ENCODE measurements around the gene ST3GAL4. TPM values are rescaled to one million over a fixed set of nuclear protein-coding genes. Genes with fewer than 3 reads are reported as not detected.
A peak's percentile ranks its signal among the peaks of the same experiment; 100 is the strongest.
"Not testable (repeated sequence)": the region's sequence is repeated elsewhere in the genome, so short reads cannot be mapped to it uniquely, and the experiment has no call there.

ST3GAL4 gene
- total RNA-seq, 1 experiment from 2014 or later: 198 TPM

DNA sequence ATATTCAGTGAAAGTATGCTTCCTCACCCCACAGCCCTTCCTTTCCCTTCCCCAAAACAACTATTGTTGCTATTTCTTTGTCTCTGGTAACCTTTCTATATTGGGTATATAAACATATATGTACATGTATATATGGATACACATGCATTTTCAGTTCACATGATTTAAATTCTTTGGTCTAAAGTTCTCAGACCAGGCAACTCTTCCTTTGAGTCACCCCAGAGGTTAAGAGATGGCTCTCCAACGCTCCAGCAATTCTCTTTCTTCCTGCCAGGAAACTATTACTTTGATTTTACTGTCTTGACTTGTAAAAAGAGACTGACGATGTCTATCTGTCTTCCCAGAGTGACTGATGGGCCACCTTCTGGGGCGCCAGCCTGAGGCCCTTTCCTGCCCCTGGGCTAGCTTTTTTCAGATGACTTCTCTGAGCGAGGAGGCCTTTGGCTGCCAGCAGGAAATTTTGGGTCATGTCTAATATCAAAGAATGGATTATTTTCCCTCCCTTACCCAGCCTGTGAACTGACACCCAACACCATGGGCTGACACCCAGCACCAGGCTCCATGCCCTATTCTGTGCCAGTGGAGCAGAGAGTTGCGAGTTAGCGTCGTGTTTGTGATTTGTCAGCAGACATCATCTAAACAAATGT is 14.4 kb upstream of the ST3GAL4 start:
- no peak for DNase-seq (ENCODE audit: low read depth, low spot score)
- in situ Hi-C loops (cut with HindIII; ENCODE audit: low pct_unique_long_range_greater_than_20kb, low sequenced_read_pairs): no loop called here

DNA sequence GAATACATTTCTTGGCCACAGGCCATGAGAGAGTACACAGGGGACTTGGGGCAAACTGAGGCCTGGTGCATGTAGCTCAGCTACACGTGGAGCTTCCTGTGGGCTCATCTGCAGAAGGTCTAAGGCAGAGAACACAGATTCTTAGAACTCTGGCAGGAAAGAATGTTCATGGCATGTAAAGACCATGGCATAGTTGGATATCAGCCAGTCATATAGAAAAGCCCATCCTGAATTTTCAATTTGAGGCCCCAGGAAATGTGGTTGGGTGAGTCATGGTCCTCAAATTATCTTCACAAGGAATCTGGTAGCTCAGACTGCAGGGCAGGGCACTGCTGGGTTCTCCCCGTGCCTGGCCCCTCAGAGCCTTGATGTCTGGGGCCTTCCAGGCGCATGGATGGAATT is 13.7 kb upstream of the ST3GAL4 start:
- in situ Hi-C loops (cut with HindIII; ENCODE audit: low pct_unique_long_range_greater_than_20kb, low sequenced_read_pairs): no loop called here
- no peak for DNase-seq (ENCODE audit: low read depth, low spot score)

DNA sequence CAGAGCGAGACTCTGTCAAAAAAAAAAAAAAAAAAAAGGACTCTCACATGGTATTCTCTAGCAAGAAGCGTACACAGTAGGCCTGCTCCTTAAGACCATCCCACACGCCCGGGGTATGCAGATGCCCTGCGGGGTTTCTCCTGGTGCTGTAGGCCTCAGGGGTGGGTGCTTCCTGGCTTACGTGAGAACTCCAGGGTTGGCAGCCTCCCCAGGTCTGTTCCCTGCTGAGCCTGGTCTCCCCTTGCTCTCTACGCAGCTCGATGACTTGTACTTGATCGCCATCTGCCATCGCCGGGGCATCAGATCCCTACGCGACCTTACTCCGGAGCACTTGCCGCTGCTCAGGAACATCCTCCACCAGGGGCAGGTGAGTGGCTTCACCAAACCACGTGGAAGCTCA is 12.4 kb upstream of the ST3GAL4 start:
- in situ Hi-C loops (cut with HindIII; ENCODE audit: low pct_unique_long_range_greater_than_20kb, low sequenced_read_pairs): no loop called here
- no peak for DNase-seq (ENCODE audit: low read depth, low spot score)

DNA sequence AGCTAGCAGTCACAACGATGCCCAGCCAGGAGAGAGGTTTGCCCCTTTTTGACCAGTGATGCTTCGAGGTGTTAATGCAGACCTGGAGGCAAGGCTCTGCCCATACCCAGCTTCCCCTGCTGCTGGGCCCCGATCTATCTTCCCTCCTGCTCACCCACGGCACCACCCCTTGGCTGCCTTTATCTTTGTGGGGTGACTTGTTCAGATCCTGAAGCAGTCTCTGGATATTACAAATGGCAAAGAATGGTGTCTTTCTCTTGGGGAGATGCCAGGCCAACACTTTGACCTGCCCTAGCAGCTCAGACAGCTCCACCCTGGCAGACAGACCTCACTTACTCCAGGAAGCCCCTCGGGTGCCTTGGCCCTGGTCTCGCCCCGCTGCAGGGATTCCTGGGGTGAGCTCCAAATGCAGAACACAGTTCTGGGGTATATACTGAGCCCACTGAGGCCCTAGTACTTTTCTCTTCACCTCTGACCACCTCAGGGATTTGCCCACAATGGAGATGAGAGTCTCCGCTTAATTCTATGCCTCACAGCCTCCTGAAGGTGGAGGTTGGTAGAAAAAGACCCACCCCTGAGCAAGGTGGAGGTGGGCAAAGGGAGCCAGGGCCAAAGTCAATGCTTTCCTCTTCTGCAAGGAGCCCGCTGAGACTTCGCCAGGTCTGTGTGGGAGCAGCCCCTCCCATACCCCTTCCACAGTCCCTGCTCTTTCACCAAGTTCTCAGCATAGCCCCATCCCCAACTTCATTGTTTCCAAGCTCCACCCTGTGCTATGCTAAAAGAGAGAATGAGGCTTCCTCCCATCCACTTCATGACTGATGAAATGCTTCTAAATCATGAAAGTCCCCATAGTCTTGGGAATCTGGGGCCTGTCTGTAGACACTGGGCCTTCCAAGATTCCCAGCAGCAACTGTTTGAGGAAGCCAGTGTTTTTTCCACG is 11.1 kb upstream of the ST3GAL4 start:
- in situ Hi-C loops (cut with HindIII; ENCODE audit: low pct_unique_long_range_greater_than_20kb, low sequenced_read_pairs): no loop called here
- no peak for DNase-seq (ENCODE audit: low read depth, low spot score)

DNA sequence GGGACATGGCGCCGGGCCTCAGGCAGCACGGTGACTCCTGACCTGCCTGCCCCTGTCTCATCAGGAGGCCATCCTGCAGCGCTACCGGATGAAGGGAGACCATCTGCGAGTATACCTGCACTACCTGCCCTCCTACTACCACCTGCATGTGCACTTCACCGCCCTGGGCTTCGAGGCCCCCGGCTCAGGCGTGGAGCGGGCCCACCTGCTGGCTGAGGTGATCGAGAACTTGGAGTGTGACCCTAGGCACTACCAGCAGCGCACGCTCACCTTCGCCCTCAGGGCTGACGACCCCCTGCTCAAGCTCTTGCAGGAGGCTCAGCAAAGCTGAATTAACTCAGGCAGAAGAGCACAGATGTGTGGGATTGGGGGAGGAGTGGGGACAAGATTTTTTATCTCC is 10.2 kb upstream of the ST3GAL4 start:
- DNase-seq (ENCODE audit: low read depth, low spot score): no peak

DNA sequence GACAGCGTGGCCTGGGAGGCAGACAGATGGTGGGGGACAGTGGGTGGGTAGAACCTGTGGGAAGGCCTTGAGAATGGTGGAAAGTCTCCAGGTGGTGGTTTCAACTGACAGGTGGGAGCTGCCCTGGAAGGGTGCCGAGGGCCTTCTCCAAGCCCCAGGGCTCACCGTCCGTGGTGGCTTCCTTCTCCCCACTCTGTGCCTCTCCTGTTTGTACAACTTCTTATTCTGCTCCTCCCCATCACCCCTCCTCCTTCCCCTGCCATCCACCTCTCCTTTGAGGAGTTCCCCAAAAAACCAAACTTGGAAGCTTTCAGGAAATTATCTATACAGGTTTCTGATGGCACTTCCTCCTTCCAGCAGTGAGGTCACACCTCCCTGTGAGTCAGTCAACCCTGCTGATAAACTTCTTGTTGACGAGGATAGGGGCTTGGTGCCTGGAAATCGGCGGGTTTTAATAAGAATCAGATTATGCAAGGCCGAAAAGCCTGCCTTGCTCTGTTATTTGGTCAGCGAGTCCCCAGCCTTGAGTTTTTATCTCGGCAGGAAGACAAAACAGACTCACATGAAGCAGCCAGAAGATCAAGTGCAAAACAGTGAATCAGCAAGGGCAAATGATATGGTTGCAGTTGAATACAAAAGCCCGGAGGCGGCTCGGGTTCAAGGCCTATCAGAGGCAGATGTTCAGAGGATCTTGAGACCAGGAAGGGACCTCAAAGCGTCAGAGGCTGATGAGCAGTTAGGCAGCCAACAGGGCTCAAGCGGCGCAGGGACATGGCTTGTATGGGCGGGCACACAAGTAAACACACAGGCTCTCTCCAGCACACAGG is 9.5 kb upstream of the ST3GAL4 start:
- DNase-seq (ENCODE audit: low read depth, low spot score): no peak
- in situ Hi-C loops (cut with HindIII; ENCODE audit: low pct_unique_long_range_greater_than_20kb, low sequenced_read_pairs): no loop called here

More for the DNA sequence above, 10.2 kb upstream of the ST3GAL4 start:
- in situ Hi-C loops (cut with HindIII; ENCODE audit: low pct_unique_long_range_greater_than_20kb, low sequenced_read_pairs): no loop called here

DNA sequence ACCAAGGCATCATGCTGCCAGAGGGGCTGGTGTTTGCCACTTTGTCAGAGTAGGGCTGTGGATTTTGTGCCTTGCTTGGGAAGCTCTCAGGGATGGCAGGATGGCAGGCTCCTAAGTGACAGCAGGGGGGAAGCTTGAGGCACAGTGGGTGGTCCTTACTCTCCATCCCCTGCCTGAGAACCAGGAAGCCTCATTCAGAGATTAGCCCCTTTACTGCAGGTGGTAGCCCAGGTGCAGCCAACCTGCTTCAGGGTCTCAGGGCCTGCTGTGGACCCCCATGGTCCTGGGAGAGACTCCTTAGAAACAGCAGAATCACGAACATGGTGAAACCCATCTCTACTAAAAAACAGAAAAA is 8.9 kb upstream of the ST3GAL4 start:
- DNase-seq (ENCODE audit: low read depth, low spot score): no peak
- in situ Hi-C loops (cut with HindIII; ENCODE audit: low pct_unique_long_range_greater_than_20kb, low sequenced_read_pairs): no loop called here

DNA sequence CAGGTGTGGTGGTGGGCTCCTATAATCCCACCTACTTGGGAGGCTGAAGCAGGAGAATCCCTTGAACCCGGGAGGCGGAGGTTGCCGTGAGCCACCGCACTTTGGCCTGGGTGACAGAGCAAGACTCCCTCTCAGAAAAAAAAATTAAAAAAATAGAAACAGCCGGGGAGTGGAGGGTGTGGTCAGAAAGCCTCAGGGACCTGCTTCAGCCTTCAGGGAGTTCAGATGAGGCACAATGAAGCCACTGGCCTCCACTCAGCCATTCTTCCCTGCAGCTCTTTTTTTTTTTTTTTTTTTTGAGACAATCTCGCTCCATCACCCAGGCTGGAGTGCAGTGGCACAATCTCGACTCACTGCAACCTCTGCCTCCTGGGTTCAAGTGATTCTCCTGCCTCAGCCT is 8.5 kb upstream of the ST3GAL4 start:
- DNase-seq (ENCODE audit: low read depth, low spot score); in situ Hi-C loops (cut with HindIII; ENCODE audit: low pct_unique_long_range_greater_than_20kb, low sequenced_read_pairs): not testable (repeated sequence)

DNA sequence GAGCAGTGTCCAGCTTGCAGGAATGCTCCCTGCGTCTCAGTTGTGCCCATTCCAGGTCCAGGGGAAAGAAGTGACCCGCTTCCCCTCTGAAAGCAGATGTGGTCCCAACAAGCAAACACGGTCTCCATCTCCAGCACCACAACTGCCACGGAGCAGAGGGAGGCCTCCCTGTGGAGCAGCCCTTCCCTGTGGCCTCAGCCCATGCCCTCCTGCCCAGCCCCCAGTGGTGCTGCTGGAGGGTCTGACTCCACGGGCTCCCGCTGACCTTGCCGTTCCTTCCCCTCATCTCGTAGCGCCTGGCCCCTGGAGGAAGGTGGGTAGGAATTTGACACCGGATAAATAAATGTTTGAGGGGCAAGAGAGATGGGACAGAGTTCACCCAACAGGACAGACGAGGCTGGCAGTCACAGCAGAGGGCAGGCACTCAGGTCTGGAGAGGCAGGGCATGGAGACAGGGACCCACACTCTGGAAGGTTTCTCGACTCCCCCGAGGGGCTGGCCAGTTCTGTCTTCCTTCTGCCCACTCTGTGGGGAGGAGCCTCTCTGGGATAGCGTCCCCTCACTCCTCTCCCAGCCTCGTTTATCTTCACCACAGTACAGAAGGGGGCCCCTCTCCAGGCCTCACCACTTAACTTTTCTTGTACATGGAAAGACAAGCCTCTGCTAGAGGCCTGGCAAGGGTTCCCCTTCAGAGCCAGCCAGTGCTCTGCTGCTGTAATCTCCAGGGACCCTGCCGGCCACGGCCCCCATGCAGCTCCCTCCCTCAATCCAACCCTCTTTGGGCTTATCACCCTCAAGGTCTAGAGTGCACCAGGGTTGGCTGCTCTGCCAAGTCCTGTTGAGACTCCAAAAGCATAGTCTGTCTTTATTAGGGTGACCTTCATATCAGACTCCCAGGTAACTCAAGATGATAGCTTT is 7.5 kb upstream of the ST3GAL4 start:
- in situ Hi-C loops (cut with HindIII; ENCODE audit: low pct_unique_long_range_greater_than_20kb, low sequenced_read_pairs): no loop called here

DNA sequence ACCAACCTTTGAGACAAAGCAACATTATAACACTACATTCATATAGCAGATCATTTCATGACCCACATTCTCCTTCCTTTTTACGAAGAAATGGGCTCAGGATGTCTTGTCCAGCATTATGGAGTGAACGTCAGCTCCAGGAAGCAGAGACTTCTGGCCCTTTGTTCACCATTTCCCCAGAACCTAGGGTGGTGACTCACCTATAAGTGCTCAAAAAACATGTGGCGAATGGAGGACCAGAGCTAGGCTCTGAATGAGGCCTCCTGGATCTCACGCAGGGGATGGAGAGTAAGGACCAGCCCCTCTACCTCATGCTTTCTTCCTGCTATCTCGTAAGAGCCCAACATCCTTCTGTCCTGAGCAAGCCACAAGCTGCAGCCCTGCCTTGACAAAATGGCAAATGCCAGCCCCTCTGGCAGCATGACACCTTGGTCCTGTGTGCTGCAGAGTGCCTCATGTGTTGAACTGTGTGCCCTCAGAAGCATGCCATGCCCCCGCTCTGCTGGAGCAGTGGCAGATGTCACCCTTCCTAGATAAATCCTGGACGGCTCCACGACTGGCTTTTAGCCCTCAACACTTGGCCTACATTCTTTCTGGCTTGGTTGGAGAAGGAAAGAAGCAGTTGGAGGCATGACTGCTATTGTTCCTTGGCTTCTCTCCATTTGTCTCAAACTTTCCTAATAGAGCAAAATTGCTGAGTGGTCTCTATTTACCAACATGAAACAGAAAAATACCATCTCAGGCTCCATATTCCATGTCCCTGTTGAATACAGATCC is 6.5 kb upstream of the ST3GAL4 start:
- in situ Hi-C loops (cut with HindIII; ENCODE audit: low pct_unique_long_range_greater_than_20kb, low sequenced_read_pairs): no loop called here
- no peak for DNase-seq (ENCODE audit: low read depth, low spot score)

More for the DNA sequence above, 7.5 kb upstream of the ST3GAL4 start:
- DNase-seq (ENCODE audit: low read depth, low spot score): no peak

DNA sequence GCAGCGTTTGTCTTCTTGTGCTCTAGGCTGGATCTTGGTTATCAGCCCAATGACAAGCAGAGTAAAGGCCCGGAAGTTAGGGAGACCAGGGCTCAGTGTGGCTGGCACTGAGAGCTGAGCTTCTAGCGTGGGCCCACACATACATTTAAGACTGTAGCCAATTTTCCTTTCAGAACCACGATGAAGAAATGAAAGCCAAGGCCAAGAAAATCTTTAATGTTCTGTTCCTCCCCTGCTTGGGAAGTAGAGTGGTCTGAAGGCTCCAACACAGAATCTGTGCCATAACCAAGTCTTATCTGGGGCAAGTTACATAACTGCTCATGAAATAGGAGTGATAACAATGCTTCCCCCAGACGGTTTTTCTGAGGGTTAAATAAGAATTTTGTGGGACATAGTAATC is 4.7 kb upstream of the ST3GAL4 start:
- no peak for DNase-seq (ENCODE audit: low read depth, low spot score)
- in situ Hi-C loops (cut with HindIII; ENCODE audit: low pct_unique_long_range_greater_than_20kb, low sequenced_read_pairs): no loop called here

DNA sequence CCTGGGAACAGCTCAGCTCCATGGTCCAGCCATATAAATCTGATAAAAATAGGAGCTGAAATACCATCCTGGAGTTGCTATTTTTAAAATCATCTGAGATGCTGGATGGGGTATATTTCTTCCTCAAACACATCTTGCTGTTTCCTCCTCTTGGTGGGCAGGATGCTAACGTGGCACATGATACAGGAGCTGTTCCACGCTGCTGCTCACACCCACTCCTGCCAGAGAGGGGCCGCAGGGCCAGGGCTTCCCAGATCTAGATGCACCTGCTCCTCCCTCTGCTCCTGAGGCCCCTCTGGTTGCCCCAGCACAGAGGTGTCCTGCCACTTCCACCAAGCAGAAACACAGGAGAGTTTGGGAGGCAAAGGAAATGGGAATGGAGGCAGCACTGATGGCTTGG is 3.3 kb upstream of the ST3GAL4 start:
- no peak for DNase-seq (ENCODE audit: low read depth, low spot score)
- in situ Hi-C loops (cut with HindIII; ENCODE audit: low pct_unique_long_range_greater_than_20kb, low sequenced_read_pairs): no loop called here

DNA sequence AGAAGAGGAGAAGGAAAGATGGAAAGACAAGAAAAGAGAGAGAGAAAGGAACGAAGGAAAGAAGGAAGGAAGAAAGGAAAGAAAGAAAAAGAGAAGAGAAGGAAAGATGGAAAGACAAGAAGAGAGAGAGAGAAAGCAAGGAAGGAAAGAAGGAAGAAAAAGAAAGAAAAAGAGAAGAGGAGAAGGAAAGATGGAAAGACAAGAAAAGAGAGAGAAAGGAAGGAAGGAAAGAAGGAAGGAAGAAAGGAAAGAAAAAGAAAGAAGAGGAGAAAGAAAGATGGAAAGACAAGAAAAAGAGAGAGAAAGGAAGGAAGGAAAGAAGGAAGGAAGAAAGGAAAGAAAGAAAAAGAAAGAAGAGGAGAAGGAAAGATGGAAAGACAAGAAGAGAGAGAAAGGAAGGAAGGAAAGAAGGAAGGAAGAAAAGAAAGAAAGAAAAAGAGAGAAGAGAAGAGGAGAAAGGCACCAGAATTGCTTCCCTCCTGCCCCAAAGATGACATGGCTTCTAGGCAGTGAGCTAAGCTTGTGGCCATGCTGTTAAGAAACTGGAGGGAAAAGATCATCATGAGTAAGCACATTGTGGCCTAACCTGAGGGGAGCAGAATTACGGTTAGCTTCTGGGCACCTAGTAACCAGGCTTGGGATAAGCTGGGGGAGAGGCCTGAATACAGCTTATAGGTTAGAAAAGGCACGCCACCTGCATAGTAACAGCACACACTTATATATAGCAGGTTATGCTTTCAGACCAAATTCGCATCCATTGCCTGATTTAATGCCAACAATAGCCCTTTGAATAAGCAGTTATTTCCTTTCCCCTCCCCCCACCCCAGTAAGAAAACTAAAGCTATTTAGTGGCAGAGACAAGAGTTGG is 2.3 kb upstream of the ST3GAL4 start:
- peak; percentile 74 for DNase-seq (ENCODE audit: low read depth, low spot score)
- in situ Hi-C loops (cut with HindIII; ENCODE audit: low pct_unique_long_range_greater_than_20kb, low sequenced_read_pairs): no loop called here

DNA sequence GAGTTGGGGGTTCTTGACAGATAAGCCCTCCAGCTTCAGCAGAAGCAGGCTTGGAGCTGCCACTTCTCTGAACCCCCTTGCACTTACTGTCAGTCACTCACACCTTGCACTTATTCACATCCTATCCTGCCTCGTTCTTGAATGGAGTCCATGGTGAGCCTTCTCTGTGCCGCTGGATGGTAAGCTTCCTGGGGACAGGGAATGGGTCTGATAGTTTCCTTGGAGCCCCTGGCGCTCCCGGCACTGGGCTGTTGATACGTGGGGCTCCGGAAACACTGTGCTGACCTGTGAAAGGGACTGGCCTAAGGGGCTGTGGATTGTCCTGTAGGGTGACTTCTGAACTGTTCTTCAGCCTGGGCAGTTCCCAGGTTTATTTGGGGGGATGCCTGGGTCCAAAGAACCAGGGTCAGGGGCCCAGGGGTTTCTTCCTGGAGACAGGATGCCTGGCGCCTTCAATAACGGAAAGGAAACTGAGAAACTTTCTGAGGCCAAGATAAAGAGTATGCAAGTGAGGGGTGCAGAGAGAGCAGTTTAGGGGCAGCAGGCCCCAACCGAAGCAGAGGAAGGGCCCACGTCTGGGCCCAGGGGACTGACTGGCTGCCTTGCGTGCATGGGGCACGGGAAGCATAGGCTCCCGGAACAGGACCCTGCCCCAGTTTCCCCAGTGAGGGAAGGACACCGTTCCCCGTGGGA is 709 bp upstream of the ST3GAL4 start:
- no peak for DNase-seq (ENCODE audit: low read depth, low spot score)
- in situ Hi-C loops (cut with HindIII; ENCODE audit: low pct_unique_long_range_greater_than_20kb, low sequenced_read_pairs): no loop called here

Data from SK-MEL-5 (cell line).